ENCODE measurements around the gene PNPT1.

DNA sequence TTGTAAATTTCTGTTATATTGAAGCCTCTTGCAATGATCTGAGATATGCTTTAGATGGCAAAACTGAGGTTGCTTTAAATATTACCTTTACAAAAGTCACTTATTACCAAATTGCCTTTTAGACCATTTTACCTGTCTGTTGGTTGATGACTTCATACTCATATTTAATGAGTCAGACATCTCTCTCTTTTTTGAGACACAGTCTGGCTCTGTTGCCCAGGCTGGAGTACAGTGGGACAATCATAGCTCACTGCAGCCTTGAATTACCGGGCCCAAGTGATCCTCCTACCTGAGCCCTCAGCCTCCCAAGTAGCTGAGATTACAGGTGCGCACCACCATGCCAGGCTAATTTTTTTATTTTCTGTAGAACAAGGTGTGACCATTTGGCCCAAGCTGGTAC lies 64.7 kb downstream of the PNPT1 start:
- TF ChIP-seq CTCF (IDR thresholded peaks at IDR 0.05), result no peak
- TF ChIP-seq POLR2A (IDR thresholded peaks at IDR 0.05), result no peak

Data from adrenal gland (tissue), 5 donors.